Neural progenitor cell (in vitro differentiated cells): ENCODE measurements around the gene SASH3.

Source experiments
- CTCF ChIP-seq: fragments of 200-600 bp; sonication (generic); IDR thresholded peaks from 2 replicates; pipeline ENCODE4 v1.5.1; 2017; ENCODE audit warnings: antibody characterized with exemption, mild to moderate bottlenecking
- EZH2 ChIP-seq: fragments of 200-600 bp; sonication (generic); IDR thresholded peaks from 2 replicates; pipeline ENCODE4 v1.6.1; 2017; ENCODE audit warnings: antibody characterized with exemption, mild to moderate bottlenecking, moderate library complexity

GRCh38 chrX:129808158-129808828, 28.5 kb downstream of the SASH3 start:
- TF ChIP-seq EZH2 = no peak
- no peak for TF ChIP-seq CTCF
